IMR-90 (cell line): ENCODE measurements around the gene VAMP8. TPM values are rescaled to one million over a fixed set of nuclear protein-coding genes. Genes with fewer than 3 reads are reported as not detected.

Experiments used
- BHLHE40 ChIP-seq: fragments of 150-350 bp; IDR thresholded peaks from 2 replicates; pipeline ENCODE4 v1.6.1; 2016; ENCODE audit warnings: mild to moderate bottlenecking, low read depth, low read length
- CHD1 ChIP-seq: IDR thresholded peaks from 2 replicates; pipeline ENCODE4 v1.6.1; 2012; ENCODE audit warnings: low read depth, low read length, improper control_type of control experiment
- RFX5 ChIP-seq: IDR thresholded peaks from 2 replicates; pipeline ENCODE4 v1.8.0; 2012; ENCODE audit warnings: low read depth, mild to moderate bottlenecking, low read length, moderate library complexity
- polyA plus RNA-seq, 3 experiments: library from polyadenylated mRNA; depleted of rRNA; stranded (reverse); fragments of >200 nt; gene quantifications; 2 replicates each; pipeline ENCODE4 v1.2.3, GENCODE V29; 2012; ENCODE audit warnings: low replicate concordance in 1 of 3
- total RNA-seq: library from RNA; depleted of rRNA; stranded (reverse); fragments of >200 nt; gene quantifications from 2 replicates; pipeline ENCODE4 v1.2.3, GENCODE V29; 2012

Gene VAMP8
- total and polyA plus RNA-seq, 2 of the 4 experiments (the other 2 are of a cell fraction), result 0.90 to 1.9 TPM

GRCh38 chr2:85578243-85579180 is 1.1 kb downstream of the VAMP8 start (continued):
- TF ChIP-seq BHLHE40, result no peak
- TF ChIP-seq CHD1, result no peak
- no peak for TF ChIP-seq RFX5
